ENCODE results near the gene NR4A1.

- TF ChIP-seq CTCF (IDR thresholded peaks at IDR 0.05) (peak in 2 of 4 donors; percentile 8 to 13), POLR2A (IDR thresholded peaks at IDR 0.05) (peak; percentile 89)
These were observed at the start of gene NR4A1 for GRCh38 chr12:52050758-52051541.
